GM12872 (cell line): ENCODE data around the gene METTL8.

Experiments used
- TF ChIP-seq, protein P1 (sequence below): IDR thresholded peaks from 3 replicates; pipeline ENCODE4 v1.5.1; 2011; ENCODE audit warnings: low read depth, mild to moderate bottlenecking, low read length, moderate library complexity; ENCODE audit not compliant: insufficient read depth

METTL8 gene

DNA sequence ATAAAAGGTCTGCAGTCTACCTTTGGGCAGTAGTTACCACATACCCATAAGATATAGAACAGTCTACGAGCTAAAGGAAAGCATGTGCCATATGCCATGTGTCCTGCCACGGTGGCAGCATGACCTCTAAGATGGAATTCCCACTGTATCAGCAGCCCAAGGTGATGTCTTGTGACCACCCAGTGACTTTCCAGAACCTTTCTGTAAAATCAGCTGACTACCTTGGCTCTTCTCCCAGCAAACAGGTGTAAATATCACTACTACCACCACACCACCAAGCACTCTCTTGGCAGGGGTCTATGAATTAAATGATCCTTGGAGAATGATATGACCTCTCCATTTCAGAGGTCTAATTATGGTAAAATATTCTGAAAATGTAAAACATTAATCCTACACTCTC is 99.6 kb downstream of the METTL8 start:
- TF ChIP-seq, protein P1, sequence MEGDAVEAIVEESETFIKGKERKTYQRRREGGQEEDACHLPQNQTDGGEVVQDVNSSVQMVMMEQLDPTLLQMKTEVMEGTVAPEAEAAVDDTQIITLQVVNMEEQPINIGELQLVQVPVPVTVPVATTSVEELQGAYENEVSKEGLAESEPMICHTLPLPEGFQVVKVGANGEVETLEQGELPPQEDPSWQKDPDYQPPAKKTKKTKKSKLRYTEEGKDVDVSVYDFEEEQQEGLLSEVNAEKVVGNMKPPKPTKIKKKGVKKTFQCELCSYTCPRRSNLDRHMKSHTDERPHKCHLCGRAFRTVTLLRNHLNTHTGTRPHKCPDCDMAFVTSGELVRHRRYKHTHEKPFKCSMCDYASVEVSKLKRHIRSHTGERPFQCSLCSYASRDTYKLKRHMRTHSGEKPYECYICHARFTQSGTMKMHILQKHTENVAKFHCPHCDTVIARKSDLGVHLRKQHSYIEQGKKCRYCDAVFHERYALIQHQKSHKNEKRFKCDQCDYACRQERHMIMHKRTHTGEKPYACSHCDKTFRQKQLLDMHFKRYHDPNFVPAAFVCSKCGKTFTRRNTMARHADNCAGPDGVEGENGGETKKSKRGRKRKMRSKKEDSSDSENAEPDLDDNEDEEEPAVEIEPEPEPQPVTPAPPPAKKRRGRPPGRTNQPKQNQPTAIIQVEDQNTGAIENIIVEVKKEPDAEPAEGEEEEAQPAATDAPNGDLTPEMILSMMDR = no peak

DNA sequence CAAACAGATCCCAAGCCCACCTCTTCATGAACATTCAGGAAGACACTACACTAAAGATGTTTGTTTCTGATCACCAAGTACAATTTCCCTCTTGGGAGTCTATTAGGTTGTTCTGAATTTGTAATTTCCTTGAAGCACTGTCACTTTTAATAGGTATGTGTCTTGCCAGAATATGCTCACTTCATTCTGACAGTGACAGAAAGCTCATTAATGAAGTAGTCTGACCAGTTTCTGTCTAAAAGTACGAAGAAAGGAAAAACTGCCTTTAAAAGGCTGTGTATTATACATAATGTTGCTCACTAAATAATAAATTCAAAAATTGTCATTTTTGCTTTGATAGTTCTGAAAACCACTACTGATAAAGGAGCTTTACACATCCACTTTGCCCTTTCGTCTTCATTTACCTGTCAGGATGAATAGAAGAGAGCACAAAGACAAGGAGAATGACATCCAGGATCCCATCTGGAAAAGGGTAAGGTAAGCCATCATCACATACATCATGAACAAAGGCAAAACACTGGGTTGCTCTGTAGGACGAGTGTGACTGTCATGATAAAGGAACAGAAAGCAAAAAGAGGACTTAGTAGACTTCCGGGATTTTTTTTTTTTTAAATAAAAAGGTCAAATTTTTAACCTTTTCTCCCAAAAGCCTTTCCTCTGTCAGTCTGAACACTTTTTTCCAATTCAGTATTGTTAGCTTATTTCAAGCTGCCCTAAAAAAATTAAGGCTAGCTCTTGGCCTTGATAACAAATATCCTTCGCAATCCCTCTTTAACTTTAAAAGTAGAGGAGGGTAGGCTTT is 103.4 kb downstream of the METTL8 start:
- TF ChIP-seq, protein P1 = no peak

DNA sequence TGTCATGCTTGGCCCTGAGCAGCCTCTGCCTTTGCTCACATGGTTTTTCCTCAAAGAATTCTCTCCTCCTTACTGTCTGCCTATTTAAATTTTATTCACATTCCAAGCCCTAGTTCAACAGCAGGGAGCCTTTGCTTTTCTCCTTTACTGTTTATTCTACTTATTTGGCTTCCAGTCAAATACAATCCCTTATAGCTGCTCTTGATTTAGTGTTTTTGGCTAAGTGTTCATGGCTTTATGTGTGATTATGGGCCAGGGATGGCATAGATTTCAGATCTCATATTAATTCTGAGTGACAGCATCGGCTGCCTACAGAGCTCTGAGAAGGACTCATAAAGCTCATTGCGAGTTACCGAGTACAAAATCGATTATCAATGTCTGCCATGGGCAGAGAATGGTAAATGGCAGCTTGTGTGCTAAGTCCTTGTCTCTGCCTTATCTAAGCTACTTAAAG is 106.7 kb downstream of the METTL8 start:
- TF ChIP-seq, protein P1 = no peak

DNA sequence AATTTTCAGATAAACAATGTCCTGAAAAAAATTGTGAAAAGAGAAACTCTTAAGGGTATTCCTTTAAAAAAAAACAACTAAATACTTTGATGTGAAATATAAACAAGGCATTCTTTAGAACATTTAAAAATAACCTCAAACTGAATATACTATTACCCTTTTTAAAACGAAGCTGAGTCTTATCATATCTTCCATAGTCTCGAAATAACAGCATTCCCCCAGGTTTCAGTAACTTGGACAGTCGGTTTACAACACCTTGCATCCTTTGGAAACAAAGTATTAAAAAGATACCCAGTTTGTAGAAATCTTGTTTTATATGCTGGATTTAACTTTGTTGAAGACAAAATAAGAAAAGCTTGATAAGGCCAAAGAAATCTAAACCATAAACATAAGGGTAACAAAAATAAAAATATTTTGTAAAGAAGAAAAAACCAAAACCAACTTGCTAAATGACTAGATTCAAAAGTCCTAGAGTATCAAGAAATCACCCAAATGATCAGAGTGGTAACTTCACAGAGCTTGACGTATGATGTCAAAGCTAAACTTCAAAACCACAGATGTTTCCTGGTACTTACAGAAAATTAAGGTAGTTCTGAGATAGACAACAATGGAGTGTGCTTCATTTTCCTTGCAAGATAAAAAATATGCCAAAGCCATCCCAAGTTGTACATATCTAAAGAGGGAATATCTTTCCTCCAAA is 107.8 kb downstream of the METTL8 start:
- TF ChIP-seq, protein P1 = no peak

DNA sequence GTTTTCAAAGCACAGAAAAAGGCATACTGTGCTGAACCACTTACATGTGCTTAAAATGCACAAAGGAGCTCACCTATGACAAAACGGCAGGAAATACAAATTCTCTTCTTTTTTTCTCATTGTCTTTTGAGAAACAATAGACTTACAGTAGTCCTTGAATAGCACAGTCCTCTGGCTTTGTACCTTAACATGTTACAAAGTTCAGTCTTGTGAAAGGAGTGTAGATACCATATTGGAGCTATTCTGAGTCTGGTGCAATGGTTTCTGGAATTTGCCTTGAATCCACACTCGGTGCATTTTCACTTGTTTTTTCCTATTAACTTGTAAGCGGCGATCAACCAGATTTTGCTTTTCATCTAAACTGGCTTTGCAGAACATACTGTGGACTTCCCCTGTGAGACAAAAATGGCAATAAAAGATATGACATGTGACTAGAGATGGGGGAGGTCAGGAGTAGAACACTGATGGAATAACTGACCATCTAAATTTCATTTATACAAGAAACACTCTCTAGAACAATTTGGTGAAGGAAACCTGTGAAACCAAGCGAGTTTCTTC is 109.7 kb downstream of the METTL8 start:
- TF ChIP-seq, protein P1 = no peak

DNA sequence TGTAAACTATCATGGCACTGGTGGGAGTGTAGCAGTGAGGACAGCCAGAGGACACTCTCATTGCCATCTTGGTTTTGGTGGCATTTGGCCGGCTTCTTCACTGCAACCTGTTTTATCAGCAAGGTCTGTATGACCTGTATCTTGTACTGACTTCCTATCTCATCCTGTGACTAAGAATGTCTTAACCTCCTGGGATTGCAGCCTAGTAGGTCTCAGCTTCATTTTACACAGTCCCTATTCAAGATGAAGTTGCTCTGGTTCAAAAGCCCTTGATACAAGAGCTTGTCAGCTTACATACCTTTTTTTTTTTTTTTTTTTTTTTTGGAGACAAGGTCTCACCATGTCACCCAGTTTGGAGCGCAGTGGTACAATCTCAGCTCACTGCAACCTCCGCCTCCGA is 110.9 kb downstream of the METTL8 start:
- TF ChIP-seq, protein P1 = no peak

DNA sequence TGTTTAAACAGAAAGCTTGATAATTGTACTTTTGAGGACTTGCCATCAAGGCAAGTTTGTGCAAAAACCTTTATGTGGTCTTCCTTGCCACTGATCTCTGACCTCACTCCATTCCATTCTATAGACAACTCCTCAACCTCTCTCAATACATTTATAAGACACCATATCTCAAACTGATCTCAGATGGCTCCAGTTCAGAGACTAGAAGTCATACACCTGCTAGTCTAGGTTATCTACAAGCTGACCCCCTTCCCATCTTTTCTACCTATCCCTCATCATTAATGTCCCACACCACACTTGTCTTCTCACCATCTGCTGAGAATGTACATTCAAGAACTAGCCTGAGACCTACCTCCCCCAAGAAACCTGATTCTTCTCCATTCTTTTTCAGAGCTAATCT is 113.1 kb downstream of the METTL8 start:
- TF ChIP-seq, protein P1 = no peak
